ENCODE results near the gene ZNF786.
A peak's percentile ranks its signal among the peaks of the same experiment; 100 is the strongest.
"Not testable (repeated sequence)": the region's sequence is repeated elsewhere in the genome, so short reads cannot be mapped to it uniquely, and the experiment has no call there.

ZNF786 gene

DNA sequence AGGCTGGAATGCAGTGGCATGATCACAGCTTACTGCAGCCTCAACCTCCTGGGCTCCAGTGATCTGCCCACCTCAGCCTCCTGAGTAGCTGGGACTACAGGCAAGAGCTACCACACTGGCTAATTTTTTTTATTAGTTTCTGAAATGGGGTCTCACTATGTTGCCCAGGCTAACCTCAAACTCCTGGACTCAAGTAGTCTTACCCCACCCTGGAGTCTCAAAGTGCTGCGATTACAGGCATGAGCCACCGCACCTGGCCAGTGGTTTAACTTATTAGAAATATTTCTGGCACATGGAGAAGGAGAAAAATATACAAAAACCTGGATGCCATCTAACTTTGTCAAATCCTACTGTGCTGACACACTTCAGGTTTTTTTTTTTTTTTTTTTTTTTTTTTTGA lies 15.2 kb downstream of the ZNF786 start:
- DNase-seq = no peak

DNA sequence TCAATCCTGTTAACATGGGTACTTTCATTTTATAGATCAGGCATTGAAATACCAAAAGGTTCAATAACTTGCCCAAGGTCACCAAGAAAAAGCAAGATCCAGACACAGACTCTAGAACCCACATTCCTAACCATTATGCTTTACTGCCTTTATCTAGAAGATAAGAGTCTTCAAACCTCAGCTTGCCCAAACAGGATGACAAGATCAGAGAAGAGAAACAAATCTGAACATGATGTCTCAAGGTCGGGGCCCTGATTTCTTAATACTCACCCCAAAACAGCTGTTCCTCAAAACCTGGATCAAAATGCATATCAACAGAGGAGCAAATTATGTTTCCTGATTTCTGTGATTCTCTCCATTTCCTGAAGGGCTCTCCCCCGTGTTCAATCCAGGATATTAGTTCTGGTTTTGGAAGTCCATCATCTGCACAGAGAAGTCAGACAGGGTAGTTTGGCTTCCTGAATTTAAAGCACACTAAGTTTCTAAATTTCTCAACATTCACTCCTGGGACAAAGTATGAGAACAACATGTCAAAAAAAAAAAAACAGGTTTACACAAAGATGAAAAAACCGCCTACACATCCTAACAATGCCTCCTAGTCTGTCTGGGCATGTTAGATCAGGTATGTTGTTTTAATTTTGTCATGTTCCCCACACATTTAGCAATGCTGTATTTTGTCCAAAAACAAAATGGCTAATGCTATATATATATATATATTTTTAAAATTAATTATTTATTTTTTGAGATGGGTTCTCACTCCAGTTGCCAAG lies 16.2 kb downstream of the ZNF786 start:
- DNase-seq = no peak

GRCh38 chr7:149072438-149072775 lies 18.1 kb downstream of the ZNF786 start:
- DNase-seq = no peak

DNA sequence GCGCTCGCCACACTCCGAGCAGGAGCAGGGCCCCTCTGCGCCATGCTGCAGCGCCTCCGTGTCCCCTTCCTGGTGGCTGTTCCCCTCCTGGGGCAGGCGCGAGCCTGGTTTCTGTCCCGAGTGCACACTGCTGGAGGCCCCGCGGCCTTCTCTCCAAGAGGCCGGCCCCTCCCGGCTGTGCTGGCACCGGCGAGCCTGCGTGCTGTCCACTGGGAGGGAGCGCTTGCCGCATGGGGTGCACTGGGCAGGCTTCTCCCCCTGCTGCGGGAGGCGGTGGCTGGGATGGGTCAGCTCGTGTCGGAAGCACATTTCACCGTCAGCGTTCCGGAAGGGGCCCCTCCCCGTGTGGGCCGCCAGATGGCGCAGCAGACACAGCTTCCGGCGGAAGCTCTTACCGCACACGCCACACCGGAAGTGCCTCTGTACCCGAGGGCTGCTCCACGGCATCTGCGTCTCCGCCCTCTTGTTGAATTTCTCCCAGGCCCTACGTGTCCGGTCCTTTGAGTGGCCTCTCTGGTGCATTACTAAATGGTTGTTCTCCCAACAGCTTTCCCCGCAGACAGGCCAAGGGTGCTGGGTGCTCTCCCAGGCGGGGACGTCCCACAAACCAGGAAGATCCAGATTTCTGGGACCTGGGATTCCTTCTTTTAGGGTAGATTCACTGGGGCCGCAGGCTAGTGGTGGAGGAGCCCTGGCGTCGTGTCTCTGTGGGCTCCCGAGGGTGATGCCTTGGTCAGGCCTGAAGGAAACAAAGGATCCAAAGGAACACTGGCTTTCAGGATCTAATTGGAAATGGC lies 18.7 kb downstream of the ZNF786 start:
- DNase-seq = no peak

DNA sequence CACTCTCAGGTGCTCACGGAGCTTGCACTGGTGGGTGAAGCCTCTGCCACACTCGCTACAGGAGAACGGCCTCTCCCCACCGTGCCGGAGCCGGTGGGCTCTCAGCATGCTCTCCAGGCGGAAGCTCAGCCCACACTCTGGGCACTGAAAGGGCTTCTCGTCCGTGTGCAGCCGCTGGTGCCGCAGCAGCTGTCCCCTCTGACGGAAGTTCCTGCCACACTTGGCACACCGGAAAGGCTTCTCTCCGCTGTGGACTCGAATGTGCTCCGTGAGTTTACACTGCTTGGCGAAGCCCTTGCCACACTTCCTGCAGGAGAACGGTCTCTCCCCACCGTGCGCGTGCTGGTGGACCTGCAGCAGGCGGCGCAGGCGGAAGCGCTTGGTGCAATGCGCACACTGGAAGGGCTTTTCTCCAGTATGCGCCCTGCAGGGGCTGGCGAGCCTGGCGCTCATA lies 19.3 kb downstream of the ZNF786 start:
- DNase-seq = no peak

DNA sequence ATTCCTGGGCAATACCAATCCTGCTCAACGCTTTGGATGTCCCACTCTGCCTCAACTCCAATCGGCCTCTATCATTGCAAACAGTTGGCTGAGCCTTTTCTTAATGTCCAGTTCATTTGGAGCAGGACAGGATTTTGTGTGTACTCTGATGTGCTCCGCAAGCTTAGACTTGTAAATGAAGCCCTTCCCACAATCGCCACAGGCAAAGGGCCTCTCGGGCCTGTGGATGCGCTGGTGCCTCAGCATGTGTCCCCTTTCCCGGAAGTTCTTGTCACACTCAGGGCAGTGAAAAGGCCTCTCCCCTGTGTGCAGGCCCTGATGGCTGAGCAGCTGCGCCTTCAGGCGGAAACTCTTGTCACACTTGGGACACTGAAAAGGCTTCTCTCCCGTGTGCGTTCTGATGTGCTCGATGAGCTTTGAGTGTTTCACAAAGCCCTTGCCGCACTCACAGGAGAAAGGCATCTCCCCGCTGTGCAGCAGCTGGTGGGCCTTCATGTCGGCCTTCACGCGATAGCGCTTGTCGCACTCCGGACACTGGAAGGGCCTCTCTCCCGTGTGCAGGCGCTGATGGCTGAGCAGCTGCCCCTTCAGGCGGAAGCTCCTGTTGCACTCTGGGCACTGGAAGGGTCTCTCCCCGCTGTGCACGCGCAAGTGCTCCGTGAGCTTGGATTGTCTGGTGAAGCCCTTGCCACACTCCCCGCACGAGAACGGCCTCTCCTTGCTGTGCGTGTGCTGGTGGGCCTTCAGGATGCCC lies 20.0 kb downstream of the ZNF786 start:
- DNase-seq = no peak

DNA sequence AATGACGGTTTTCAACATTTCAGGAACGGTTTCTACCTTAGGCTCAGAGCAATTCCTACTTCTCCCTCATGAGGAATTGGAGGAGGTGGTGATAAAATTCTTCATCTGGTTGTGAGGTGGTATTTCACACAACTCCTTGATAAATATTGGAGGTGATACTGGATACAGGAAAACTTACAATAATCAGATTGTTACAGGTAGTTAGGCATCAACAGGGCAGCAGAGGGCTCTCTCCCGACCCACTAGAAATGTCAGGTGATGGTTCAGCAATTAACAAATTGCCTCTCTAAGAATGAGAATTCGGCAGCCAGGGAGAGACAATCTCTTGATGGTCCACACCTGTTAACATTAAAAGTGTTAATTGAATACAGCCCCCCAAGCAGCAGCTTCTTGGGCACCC lies 22.6 kb downstream of the ZNF786 start:
- DNase-seq = no peak

DNA sequence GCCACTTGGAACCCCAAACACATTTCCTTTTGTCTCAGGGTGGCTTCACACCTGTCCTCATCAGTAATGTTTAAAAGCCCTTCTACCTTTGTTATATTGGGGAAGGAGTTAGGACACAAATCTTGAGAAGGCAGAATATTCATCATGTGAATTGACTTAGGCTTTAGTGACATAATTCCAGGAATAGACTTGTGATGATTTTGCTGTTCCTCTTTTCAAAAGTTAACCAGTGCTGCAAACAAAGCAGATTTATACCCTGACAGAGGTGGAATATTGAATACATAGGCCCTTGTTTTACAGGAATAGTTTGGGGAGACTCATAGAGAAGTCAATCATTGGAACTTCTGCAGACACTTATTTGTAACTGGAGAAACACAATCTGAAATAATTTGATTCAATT lies 27.0 kb downstream of the ZNF786 start:
- no peak for DNase-seq

- DNase-seq = not testable (repeated sequence)
Measured at GRCh38 chr7:149062217-149062899, 28.2 kb downstream of the ZNF786 start.

- DNase-seq = no peak
Measured at GRCh38 chr7:149060156-149060555, 30.4 kb downstream of the ZNF786 start.

DNA sequence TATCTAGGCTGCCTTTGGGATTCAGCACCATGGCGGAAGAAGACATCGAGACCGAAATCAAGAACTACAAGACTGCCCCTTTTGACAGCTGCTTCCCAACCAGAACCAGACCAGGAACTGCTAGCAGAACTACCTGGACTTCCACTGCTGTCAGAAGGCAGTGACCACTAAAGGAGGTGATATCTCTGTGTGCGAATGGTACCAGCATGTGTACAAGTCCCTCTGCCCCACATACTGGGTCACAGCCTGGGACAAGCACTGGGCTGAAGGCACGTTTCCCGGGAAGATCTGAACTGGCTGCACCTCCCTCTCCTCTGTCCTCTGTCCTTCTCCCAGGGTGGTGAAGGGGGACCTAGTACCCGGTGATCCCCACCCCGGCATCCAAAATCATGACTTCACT lies 36.6 kb downstream of the ZNF786 start:
- no peak for DNase-seq

DNA sequence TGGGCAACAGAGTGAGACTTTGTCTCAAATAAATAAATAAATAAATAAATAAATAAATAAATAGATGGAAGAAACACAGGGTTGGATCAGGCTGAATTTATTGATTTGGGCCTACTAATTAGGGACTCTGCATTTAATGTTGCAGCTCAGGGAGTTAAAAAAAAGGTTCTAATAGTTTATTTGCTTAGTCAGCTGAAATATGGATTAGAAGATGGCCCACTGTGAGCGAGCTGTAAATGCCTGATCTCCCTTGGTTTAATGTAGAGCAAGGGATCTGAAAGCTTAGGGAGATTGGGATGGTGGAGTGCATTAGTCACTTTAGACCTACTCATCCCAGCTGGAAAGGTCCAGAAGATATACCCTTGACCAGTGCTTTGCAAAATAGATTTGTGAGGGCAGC lies 37.1 kb downstream of the ZNF786 start:
- no peak for DNase-seq

GRCh38 chr7:149050941-149051340 lies 39.6 kb downstream of the ZNF786 start:
- no peak for DNase-seq

GRCh38 chr7:149048805-149049204 lies 41.7 kb downstream of the ZNF786 start:
- no peak for DNase-seq

DNA sequence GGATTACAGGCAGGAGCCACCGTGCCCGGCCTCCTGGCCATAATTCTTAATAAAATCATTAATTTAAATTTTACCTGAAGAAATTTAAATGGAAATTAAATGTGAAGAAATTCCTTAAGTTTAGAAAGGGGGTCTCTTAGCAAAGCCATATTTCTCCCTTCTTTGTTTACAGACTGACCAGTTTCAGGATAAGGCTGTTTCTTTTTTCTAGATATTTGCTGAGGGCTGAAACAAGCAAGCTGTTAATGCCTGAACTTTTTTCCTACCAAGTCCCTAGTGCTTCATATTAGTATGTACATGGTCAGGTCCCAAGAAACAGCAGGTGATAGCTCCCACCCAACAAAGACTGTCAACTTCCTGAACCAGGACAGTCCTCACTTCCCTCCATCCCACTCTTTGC lies 44.1 kb downstream of the ZNF786 start:
- no peak for DNase-seq

- DNase-seq = no peak
Measured at GRCh38 chr7:149043936-149044335, 46.6 kb downstream of the ZNF786 start.

GRCh38 chr7:149041350-149041749 lies 49.2 kb downstream of the ZNF786 start:
- no peak for DNase-seq

DNA sequence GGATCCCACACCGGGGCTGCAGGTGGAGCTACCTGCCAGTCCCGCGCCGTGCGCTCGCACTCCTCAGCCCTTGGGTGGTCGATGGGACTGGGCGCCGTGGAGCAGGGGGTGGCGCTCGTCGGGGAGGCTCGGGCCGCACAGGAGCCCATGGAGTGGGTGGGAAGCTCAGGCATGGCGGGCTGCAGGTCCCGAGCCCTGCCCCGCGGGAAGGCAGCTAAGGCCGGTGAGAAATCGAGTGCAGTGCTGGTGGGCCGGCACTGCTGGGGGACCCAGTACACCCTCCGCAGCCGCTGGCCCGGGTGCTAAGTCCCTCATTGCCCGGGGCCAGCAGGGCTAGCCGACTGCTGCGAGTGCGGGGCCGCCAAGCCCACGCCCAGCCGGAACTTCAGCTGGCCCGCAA lies 51.9 kb downstream of the ZNF786 start:
- DNase-seq = not testable (repeated sequence)

DNA sequence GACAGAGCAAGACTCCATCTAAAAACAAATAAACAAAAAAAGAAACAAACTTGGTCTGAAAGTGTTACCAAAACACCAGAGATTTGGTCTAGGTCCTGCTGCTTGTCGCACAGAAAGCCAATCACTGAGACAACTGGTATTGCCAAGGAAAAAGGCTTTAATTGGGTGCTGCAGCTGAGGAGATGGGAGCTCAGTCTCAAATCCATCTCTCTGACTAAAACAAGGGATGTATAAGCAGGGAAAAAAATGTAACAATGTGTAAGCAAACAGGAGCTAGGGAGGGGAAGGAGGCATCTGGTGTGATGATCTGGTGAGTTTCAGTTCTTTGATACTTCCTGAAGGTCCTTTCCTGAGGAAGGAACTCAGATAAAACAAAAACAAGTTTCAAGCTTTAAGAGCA lies 53.8 kb downstream of the ZNF786 start:
- DNase-seq = no peak

GRCh38 chr7:149031353-149031910 lies 59.1 kb downstream of the ZNF786 start:
- no peak for DNase-seq

DNA sequence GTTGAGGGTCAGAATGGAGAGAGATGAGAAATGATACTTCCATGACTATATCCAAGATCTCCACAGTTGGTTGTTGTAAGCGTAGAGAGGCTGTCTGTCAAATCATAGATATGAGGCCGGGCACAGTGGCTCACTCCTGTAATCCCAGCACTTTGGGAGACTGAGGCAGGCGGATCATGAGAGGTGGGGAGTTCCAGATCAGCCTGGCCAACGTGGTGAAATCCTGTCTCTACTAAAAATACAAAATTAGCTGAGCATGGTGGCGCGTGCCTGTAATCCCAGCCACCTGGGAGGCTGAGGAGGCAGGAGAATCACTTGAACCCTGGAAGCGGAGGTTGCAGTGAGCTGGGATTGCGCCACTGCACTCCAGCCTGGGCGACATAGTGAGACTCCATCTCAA lies 60.1 kb downstream of the ZNF786 start:
- DNase-seq = not testable (repeated sequence)

- DNase-seq = peak; percentile 99
Measured at GRCh38 chr7:149028346-149029109, 62.0 kb downstream of the ZNF786 start, which contains the start of gene PDIA4. Gene PDIA4, minus strand, starts transcription at chr7:149028505. Its CDS starts 97 bp downstream, at chr7:149028408.

Measured in NCI-H774 (cell line).